Common myeloid progenitor, CD34-positive (primary cell): Measurements from ENCODE around the gene KDM8.

Experiments
- CTCF ChIA-PET: fragments of 350-600 bp; sonication (Branson Sonifier 250); formaldehyde crosslinking; loops from one replicate; lab custom pipeline; 2021; ENCODE audit warnings: antibody characterized with exemption; lab: Charles Lee
- POLR2A ChIA-PET: fragments of 350-600 bp; sonication (Branson Sonifier 250); formaldehyde crosslinking; loops from one replicate; lab custom pipeline; 2021; ENCODE audit warnings: antibody characterized with exemption; lab: Charles Lee
- DNase-seq, 3 donors: peaks; one replicate each; pipeline versions ENCODE4 v3.0.0 to v3.0.0-alpha.2; 2013
- H3K27ac ChIP-seq, 2 experiments: 1 replicate in 1 of 2; 2 replicates in 1 of 2; pipeline ENCODE4 v1.7.0; 2013; ENCODE audit warnings: inconsistent platforms in 2 of 2, low read length in 2 of 2, mild to moderate bottlenecking in 2 of 2, low read depth in 1 of 2, moderate library complexity in 1 of 2; ENCODE audit not compliant: severe bottlenecking in 2 of 2, insufficient read depth in 1 of 2, poor library complexity in 1 of 2
- H3K27me3 ChIP-seq, 5 experiments: replicated peaks in 2 of 5; 1 replicate in 3 of 5; 2 replicates in 2 of 5; pipeline versions ENCODE4 v1.6.1 to v1.7.0; 2013; ENCODE audit warnings: low read length in 4 of 5, mild to moderate bottlenecking in 2 of 5, moderate library complexity in 2 of 5, inconsistent platforms in 1 of 5; ENCODE audit not compliant: insufficient read depth in 5 of 5, control insufficient read depth in 4 of 5
- H3K36me3 ChIP-seq, 4 experiments: 1 replicate in 2 of 4; 2 replicates in 2 of 4; pipeline versions ENCODE4 v1.6.1 to v1.7.0; 2013; ENCODE audit warnings: low read length in 3 of 4, control low read depth in 1 of 4, mild to moderate bottlenecking in 1 of 4; ENCODE audit not compliant: control insufficient read depth in 4 of 4, insufficient read depth in 4 of 4
- H3K4me1 ChIP-seq, 4 experiments: 1 replicate in 3 of 4; 2 replicates in 1 of 4; pipeline versions ENCODE4 v1.6.1 to v1.7.1; 2013; ENCODE audit warnings: low read length in 3 of 4, mild to moderate bottlenecking in 3 of 4, control low read depth in 1 of 4, inconsistent platforms in 1 of 4, moderate library complexity in 1 of 4; ENCODE audit not compliant: control insufficient read depth in 4 of 4, insufficient read depth in 4 of 4; ENCODE audit errors: control extremely low read depth in 1 of 4
- H3K4me3 ChIP-seq, 7 experiments: 1 replicate in 4 of 7; 2 replicates in 3 of 7; pipeline versions ENCODE4 v1.5.1 to v1.7.0; 2013; ENCODE audit warnings: mild to moderate bottlenecking in 7 of 7, low read length in 6 of 7, moderate library complexity in 6 of 7, inconsistent platforms in 2 of 7, low read depth in 2 of 7, control low read depth in 1 of 7; ENCODE audit not compliant: insufficient read depth in 4 of 7, control insufficient read depth in 1 of 7; ENCODE audit errors: extremely low read depth in 1 of 7
- H3K9me3 ChIP-seq, 5 experiments: 1 replicate in 4 of 5; 2 replicates in 1 of 5; pipeline versions ENCODE4 v1.6.1 to v1.7.1; 2013; ENCODE audit warnings: low read length in 4 of 5, mild to moderate bottlenecking in 2 of 5, inconsistent platforms in 1 of 5, low read depth in 1 of 5, moderate library complexity in 1 of 5; ENCODE audit not compliant: control insufficient read depth in 4 of 5, insufficient read depth in 2 of 5; ENCODE audit errors: control extremely low read depth in 1 of 5
- WGBS: methylation state at CpG from one replicate; pipeline ENCODE4 v1.1.5; 2013; ENCODE audit not compliant: insufficient coverage; 5-methylcytosine and 5-hydroxymethylcytosine counted together

The KDM8 gene

DNA sequence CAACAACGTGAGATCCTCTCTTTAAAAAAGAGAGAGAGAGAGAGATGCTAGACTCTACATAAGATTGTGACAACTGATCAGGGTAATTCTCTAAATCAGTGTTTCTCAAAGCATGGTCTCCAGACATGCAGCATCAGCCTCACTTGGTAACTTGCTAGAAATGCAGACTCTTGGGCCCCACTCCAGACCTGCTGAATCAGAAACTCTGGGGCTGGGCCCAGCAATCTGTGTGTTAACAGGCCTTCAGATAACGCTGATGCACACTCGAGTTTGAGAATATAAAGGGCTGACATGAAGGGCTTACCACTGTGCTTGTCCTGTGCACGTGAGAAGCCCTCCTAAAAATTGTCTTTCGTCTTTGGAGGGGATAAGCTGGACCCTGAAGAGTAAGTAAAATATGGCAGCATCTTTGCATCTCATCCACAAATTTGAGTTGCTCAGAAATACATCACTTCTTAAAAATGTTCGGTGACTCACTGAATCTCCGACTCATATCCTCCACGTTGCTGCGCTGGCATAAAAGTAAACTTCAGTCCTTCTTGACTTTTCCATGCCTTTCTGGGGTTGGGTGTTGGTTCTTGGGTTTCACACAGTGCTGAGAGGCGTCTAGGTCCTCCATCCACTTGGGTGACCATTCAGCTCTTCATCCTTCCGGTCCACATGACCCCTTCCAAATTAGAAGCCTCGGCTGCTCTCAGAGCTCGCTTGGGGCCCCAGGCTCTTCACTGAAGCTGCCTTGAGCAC is 26.1 kb upstream of the KDM8 start:
- Histone ChIP-seq H3K4me1 (peaks cover 10 to 43% (median 41%) of the 10 kb centered on the region in 4 experiments), H3K4me3 (no peak overlapping the region), H3K9me3 (no peaks in the 10 kb centered on the region), H3K27me3 (no peaks in the 10 kb centered on the region), H3K36me3 (no peaks in the 10 kb centered on the region), H3K27ac (no peak overlapping the region)
- POLR2A ChIA-PET, result no interaction called here
- DNase-seq, result no peak
- CTCF ChIA-PET, result interaction anchor here (1.5 to 5.5 kb wide), 7 partner anchors 11 to 57 kb away, joined by 4 to 38 read pairs (median 16); partner anchors contain the start of gene KDM8
- 98% methylated on average over 11 of the region's 13 CpGs for WGBS

DNA sequence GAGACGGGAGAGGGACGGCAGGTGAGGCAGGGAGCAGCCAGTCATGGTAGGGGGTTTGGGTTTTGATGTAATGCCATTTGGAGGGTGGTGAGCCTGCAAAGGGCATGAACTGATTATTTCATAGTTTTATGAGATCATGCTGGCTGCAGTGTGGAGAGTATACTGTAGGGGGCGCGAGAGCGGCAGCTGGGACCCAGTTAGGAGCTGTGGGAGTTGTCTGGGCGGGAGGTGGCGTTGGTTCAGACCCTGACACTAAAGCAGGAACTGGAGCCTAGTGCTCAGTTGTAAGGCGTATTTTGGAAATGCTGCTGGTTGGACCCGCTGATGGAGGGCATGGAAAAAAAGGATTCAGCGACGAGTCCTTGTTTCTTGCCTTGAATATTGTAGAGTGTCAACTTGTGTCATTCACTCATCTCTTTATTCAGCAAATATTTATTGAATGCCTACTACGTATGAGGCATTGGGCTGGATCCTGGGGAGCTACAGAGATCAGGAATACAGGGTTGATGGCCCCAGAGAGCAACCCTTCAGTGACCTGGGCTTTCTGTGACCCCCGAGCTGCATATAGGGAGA is 23.7 kb upstream of the KDM8 start:
- Histone ChIP-seq H3K4me1 (peaks cover 7 to 23% (median 23%) of the 10 kb centered on the region in 4 experiments), H3K27me3 (no peaks in the 10 kb centered on the region), H3K36me3 (no peaks in the 10 kb centered on the region), H3K9me3 (no peaks in the 10 kb centered on the region), H3K27ac (no peak overlapping the region), H3K4me3 (peak overlapping the region in 1 of 7 experiments; percentile 17)
- POLR2A ChIA-PET, result interaction anchor here (0.7 to 1.7 kb wide), 3 partner anchors 168 to 252 kb away, joined by 3 to 4 read pairs (median 3); partner anchors contain the start of gene IL21R
- WGBS, result 30% methylated on average over 8 of the region's 13 CpGs
- peak; percentile 87 to 95 (median 93) for DNase-seq
- CTCF ChIA-PET, result interaction anchor here (0.7 to 5.5 kb wide), 28 partner anchors 8 to 279 kb away, joined by 3 to 38 read pairs (median 6); partner anchors contain the start of gene KDM8

DNA sequence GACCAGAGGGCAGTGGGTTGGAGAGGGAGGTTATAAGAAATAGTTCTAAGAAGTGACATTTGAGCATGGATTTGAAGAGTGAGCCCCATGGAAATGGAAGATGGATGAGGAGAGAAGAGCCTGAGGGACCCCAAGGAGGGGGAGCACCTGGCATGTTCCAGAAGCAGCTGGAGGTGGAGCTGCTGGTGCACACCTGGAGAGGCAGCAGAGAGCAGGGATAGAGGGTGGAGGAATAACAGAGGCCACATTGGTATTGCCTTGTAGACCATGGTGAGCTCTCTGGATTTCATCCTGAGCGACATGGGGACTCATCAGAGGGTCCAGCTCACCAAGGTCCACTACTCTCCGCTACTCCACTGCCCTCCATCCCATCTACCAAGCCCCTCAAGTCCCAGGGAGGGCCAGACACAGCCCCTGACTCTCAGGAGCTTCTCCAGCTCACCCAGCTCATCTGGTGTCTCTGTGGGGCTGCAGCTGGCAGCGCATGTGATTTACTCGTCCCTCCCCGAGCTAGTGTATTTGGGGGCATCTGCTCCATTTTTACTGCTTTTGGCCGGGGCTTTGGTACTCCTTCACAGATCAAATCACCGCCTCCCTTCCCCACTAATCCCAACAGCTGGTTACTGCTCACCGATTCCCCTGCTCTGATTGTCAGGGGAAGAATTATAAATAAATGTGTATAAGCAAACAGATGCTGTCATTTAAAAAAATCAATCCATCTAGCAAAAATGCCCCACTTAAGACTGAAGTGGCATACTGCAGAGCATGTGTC is 22.1 kb upstream of the KDM8 start:
- ChIA-PET CTCF (interaction anchor here (0.9 to 5.5 kb wide), 10 partner anchors 9 to 279 kb away, joined by 3 to 38 read pairs (median 6); partner anchors contain the start of gene KDM8), POLR2A (no interaction called here)
- no peak overlapping the region for H3K27ac ChIP-seq
- H3K4me3 ChIP-seq, result no peak overlapping the region
- no peaks in the 10 kb centered on the region for H3K27me3 ChIP-seq
- 100% methylated on average over 3 of the region's 8 CpGs for WGBS
- DNase-seq, result no peak
- H3K36me3 ChIP-seq, result no peaks in the 10 kb centered on the region
- H3K9me3 ChIP-seq, result no peaks in the 10 kb centered on the region
- H3K4me1 ChIP-seq, result peaks cover 4 to 17% (median 16%) of the 10 kb centered on the region in 4 experiments

DNA sequence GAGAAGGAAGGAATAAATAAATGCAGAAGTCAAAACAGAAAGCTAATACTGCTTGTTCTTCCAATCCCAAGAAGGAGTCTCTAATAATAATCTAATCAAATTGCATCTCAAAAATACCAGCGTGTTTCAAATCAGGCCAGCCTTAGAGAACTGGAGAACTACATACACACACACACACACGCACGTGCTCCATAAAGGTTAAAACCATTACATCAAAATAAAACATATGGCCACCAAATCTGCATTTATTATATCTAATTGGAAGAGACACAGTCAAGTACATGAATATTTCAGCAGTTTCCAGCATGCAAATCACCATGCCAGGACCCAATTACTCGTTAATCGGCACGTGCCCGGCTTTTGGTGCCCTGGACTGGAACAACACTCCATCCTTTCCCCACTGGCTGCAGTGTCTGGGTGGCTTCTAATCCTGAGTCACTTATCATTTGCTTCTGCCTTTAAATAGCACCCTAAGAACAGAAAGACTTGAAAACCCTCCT is 20.4 kb upstream of the KDM8 start:
- H3K4me1 ChIP-seq, result peaks cover 4 to 17% (median 16%) of the 10 kb centered on the region in 4 experiments
- H3K27me3 ChIP-seq, result no peaks in the 10 kb centered on the region
- ChIA-PET CTCF (no interaction called here), POLR2A (no interaction called here)
- H3K36me3 ChIP-seq, result no peaks in the 10 kb centered on the region
- no peaks in the 10 kb centered on the region for H3K9me3 ChIP-seq
- H3K4me3 ChIP-seq, result no peak overlapping the region
- DNase-seq, result no peak
- no CpG with 5 or more reads among the region's 7 CpGs for WGBS
- no peak overlapping the region for H3K27ac ChIP-seq

DNA sequence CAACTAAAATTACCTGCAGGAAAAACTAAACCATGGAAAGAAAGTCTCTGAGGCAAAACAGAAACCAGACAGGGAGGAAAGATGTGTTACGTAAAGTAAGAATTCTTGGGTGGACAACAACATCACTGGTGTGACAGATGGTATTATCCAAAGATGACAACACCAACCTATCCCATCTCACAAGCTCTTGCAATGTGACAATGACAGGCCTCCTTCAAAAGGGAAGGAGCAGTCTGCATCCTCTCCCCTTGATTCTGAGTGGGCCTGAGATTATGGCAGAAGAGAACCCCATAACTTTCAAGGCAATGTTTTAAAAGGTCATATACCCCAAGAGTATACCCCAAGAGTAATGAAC is 17.6 kb upstream of the KDM8 start:
- ChIA-PET POLR2A (no interaction called here), CTCF (interaction anchor here (1.3 kb wide), 1 partner anchor 190 kb away, joined by 3 read pairs; no protein-coding TSS in a partner anchor)
- no CpG with 5 or more reads among the region's 1 CpG for WGBS
- Histone ChIP-seq H3K27me3 (no peaks in the 10 kb centered on the region), H3K36me3 (no peaks in the 10 kb centered on the region), H3K4me1 (no peaks in the 10 kb centered on the region), H3K9me3 (no peaks in the 10 kb centered on the region), H3K27ac (no peak overlapping the region), H3K4me3 (no peak overlapping the region)
- DNase-seq, result no peak

DNA sequence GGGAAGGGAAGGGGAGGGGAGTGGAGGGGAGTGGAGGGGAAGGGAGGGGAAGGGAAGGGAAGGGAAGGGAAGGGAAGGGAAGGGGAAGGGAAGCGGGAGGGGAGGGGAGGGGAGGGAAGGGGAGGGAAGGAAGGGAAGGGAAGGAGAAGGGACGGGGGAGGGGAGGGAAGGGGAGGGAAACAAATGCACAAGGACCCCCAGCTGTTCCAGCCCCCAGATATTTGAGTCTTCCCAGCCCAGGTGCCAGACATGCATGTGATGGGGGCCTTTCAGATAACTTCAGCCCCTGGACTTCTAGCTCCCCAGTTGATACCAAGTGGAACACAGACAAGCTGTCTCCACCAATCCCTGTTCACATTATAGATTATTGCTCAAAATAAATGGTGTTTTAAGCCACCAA is 14.7 kb upstream of the KDM8 start:
- Histone ChIP-seq H3K36me3 (no peaks in the 10 kb centered on the region), H3K4me1 (no peaks in the 10 kb centered on the region), H3K27me3 (no peaks in the 10 kb centered on the region), H3K4me3 (no peak overlapping the region), H3K27ac (no peak overlapping the region), H3K9me3 (no peaks in the 10 kb centered on the region)
- 100% methylated on average over 1 of the region's 2 CpGs for WGBS
- POLR2A ChIA-PET, result no interaction called here
- no peak for DNase-seq
- CTCF ChIA-PET, result interaction anchor here (1.4 to 2.9 kb wide), 4 partner anchors 9 to 18 kb away, joined by 4 to 18 read pairs (median 6); no protein-coding TSS in a partner anchor
